ENCODE measurements around the gene ETV3.

Gene ETV3

GRCh38 chr1:157147906-157148700 is 9.9 kb upstream of the ETV3 start:
- Histone ChIP-seq H2BK15ac (ENCODE audit: low read length) (no peak overlapping the region), H3K14ac (ENCODE audit: low read length) (no peak overlapping the region), H3K4me1 (ENCODE audit: control insufficient read depth in 2 of 2, insufficient read depth in 1 of 2, low read depth in 1 of 2, low read length in 2 of 2) (peaks cover 0 to 8% of the 10 kb centered on the region in 2 donors), H3K4me3 (ENCODE audit: low read length in 2 of 2) (no peak overlapping the region), H3K18ac (ENCODE audit: low read length) (no peak overlapping the region), H3K4ac (ENCODE audit: low read length) (no peak overlapping the region), H3K9ac (ENCODE audit: low read depth, low read length, poor library complexity) (no peak overlapping the region), H4K91ac (ENCODE audit: low read depth, low read length, poor library complexity) (no peak overlapping the region), H3K4me2 (ENCODE audit: insufficient read depth, low read length, poor library complexity, severe bottlenecking) (no peak overlapping the region), H2AK5ac (ENCODE audit: low read depth, low read length) (no peak overlapping the region), H2BK12ac (ENCODE audit: low read length) (no peak overlapping the region), H3K79me1 (ENCODE audit: low read depth, low read length) (no peaks in the 10 kb centered on the region), H2BK5ac (ENCODE audit: low read length) (no peak overlapping the region), H2AFZ (ENCODE audit: low read length) (no peak overlapping the region), H3K27ac (replicated peaks; ENCODE audit: low read length) (no peak overlapping the region), H3K36me3 (replicated peaks in 1 of 2; ENCODE audit: control insufficient read depth in 2 of 2, insufficient read depth in 2 of 2, low read length in 2 of 2) (no peaks in the 10 kb centered on the region), H3K9me3 (replicated peaks in 1 of 2; ENCODE audit: control insufficient read depth in 2 of 2, insufficient read depth in 1 of 2, low read depth in 1 of 2, low read length in 2 of 2) (no peaks in the 10 kb centered on the region), H3K27me3 (ENCODE audit: control insufficient read depth in 3 of 3, insufficient read depth in 3 of 3, low read depth in 1 of 3, low read length in 3 of 3) (peaks cover 0 to 77% (median 0%) of the 10 kb centered on the region in 3 experiments), H2BK120ac (ENCODE audit: low read depth, low read length) (no peak overlapping the region), H3K23ac (ENCODE audit: low read depth, low read length, poor library complexity) (no peak overlapping the region), H4K8ac (ENCODE audit: low read depth, low read length) (no peak overlapping the region)
- WGBS, 2 donors (ENCODE audit: extremely low coverage in 2 of 2, insufficient read length in 2 of 2, insufficient replicate concordance in 1 of 2), result no CpG with 5 or more reads among the region's 10 CpGs
- DNase-seq (ENCODE audit: low spot score), result no peak

- Histone ChIP-seq H2BK120ac (ENCODE audit: low read depth, low read length) (no peak overlapping the region), H3K9ac (ENCODE audit: low read depth, low read length, poor library complexity) (no peak overlapping the region), H2AFZ (ENCODE audit: low read length) (no peak overlapping the region), H2BK5ac (ENCODE audit: low read length) (no peak overlapping the region), H2AK5ac (ENCODE audit: low read depth, low read length) (no peak overlapping the region), H3K4ac (ENCODE audit: low read length) (no peak overlapping the region), H3K27me3 (ENCODE audit: control insufficient read depth in 3 of 3, insufficient read depth in 3 of 3, low read depth in 1 of 3, low read length in 3 of 3) (peaks cover 0 to 73% (median 0%) of the 10 kb centered on the region in 3 experiments), H3K9me3 (replicated peaks in 1 of 2; ENCODE audit: control insufficient read depth in 2 of 2, insufficient read depth in 1 of 2, low read depth in 1 of 2, low read length in 2 of 2) (no peaks in the 10 kb centered on the region), H4K8ac (ENCODE audit: low read depth, low read length) (no peak overlapping the region), H3K4me1 (ENCODE audit: control insufficient read depth in 2 of 2, insufficient read depth in 1 of 2, low read depth in 1 of 2, low read length in 2 of 2) (peaks cover 0 to 5% of the 10 kb centered on the region in 2 donors), H3K23ac (ENCODE audit: low read depth, low read length, poor library complexity) (no peak overlapping the region), H3K18ac (ENCODE audit: low read length) (no peak overlapping the region), H3K4me3 (ENCODE audit: low read length in 2 of 2) (no peak overlapping the region), H3K4me2 (ENCODE audit: insufficient read depth, low read length, poor library complexity, severe bottlenecking) (no peak overlapping the region), H4K91ac (ENCODE audit: low read depth, low read length, poor library complexity) (no peak overlapping the region), H3K79me1 (ENCODE audit: low read depth, low read length) (no peaks in the 10 kb centered on the region), H3K14ac (ENCODE audit: low read length) (no peak overlapping the region), H2BK12ac (ENCODE audit: low read length) (no peak overlapping the region), H2BK15ac (ENCODE audit: low read length) (no peak overlapping the region), H3K27ac (replicated peaks; ENCODE audit: low read length) (no peak overlapping the region), H3K36me3 (replicated peaks in 1 of 2; ENCODE audit: control insufficient read depth in 2 of 2, insufficient read depth in 2 of 2, low read length in 2 of 2) (no peaks in the 10 kb centered on the region)
- WGBS, 2 donors (ENCODE audit: extremely low coverage in 2 of 2, insufficient read length in 2 of 2, insufficient replicate concordance in 1 of 2), result no CpG with 5 or more reads among the region's 1 CpG
- no peak for DNase-seq (ENCODE audit: low spot score)
These were observed 8.8 kb upstream of the ETV3 start for GRCh38 chr1:157147037-157147436.

GRCh38 chr1:157146244-157146643 is 8.0 kb upstream of the ETV3 start:
- H3K18ac ChIP-seq (ENCODE audit: low read length), result no peak overlapping the region
- H3K79me1 ChIP-seq (ENCODE audit: low read depth, low read length), result no peaks in the 10 kb centered on the region
- no peak overlapping the region for H3K14ac ChIP-seq (ENCODE audit: low read length)
- WGBS, 2 donors (ENCODE audit: extremely low coverage in 2 of 2, insufficient read length in 2 of 2, insufficient replicate concordance in 1 of 2), result no CpG with 5 or more reads among the region's 3 CpGs
- no peak overlapping the region for H3K4me3 ChIP-seq (ENCODE audit: low read length in 2 of 2)
- H2BK5ac ChIP-seq (ENCODE audit: low read length), result no peak overlapping the region
- no peak overlapping the region for H3K4me2 ChIP-seq (ENCODE audit: insufficient read depth, low read length, poor library complexity, severe bottlenecking)
- peaks cover 0 to 70% (median 0%) of the 10 kb centered on the region in 3 experiments for H3K27me3 ChIP-seq (ENCODE audit: control insufficient read depth in 3 of 3, insufficient read depth in 3 of 3, low read depth in 1 of 3, low read length in 3 of 3)
- H3K36me3 ChIP-seq (replicated peaks in 1 of 2; ENCODE audit: control insufficient read depth in 2 of 2, insufficient read depth in 2 of 2, low read length in 2 of 2), result no peaks in the 10 kb centered on the region
- no peak overlapping the region for H3K23ac ChIP-seq (ENCODE audit: low read depth, low read length, poor library complexity)
- H3K4me1 ChIP-seq (ENCODE audit: control insufficient read depth in 2 of 2, insufficient read depth in 1 of 2, low read depth in 1 of 2, low read length in 2 of 2), result peaks cover 0 to 5% of the 10 kb centered on the region in 2 donors
- H2BK120ac ChIP-seq (ENCODE audit: low read depth, low read length), result no peak overlapping the region
- no peaks in the 10 kb centered on the region for H3K9me3 ChIP-seq (replicated peaks in 1 of 2; ENCODE audit: control insufficient read depth in 2 of 2, insufficient read depth in 1 of 2, low read depth in 1 of 2, low read length in 2 of 2)
- H4K8ac ChIP-seq (ENCODE audit: low read depth, low read length), result no peak overlapping the region
- no peak overlapping the region for H3K4ac ChIP-seq (ENCODE audit: low read length)
- H4K91ac ChIP-seq (ENCODE audit: low read depth, low read length, poor library complexity), result no peak overlapping the region
- H2AFZ ChIP-seq (ENCODE audit: low read length), result no peak overlapping the region
- H3K9ac ChIP-seq (ENCODE audit: low read depth, low read length, poor library complexity), result no peak overlapping the region
- no peak overlapping the region for H2BK12ac ChIP-seq (ENCODE audit: low read length)
- no peak for DNase-seq (ENCODE audit: low spot score)
- no peak overlapping the region for H2AK5ac ChIP-seq (ENCODE audit: low read depth, low read length)
- no peak overlapping the region for H3K27ac ChIP-seq (replicated peaks; ENCODE audit: low read length)
- H2BK15ac ChIP-seq (ENCODE audit: low read length), result no peak overlapping the region

GRCh38 chr1:157145076-157145475 is 6.9 kb upstream of the ETV3 start:
- no peak overlapping the region for H3K18ac ChIP-seq (ENCODE audit: low read length)
- no peaks in the 10 kb centered on the region for H3K36me3 ChIP-seq (replicated peaks in 1 of 2; ENCODE audit: control insufficient read depth in 2 of 2, insufficient read depth in 2 of 2, low read length in 2 of 2)
- H3K79me1 ChIP-seq (ENCODE audit: low read depth, low read length), result no peaks in the 10 kb centered on the region
- H3K9ac ChIP-seq (ENCODE audit: low read depth, low read length, poor library complexity), result no peak overlapping the region
- DNase-seq (ENCODE audit: low spot score), result no peak
- no peak overlapping the region for H2BK5ac ChIP-seq (ENCODE audit: low read length)
- H3K27ac ChIP-seq (replicated peaks; ENCODE audit: low read length), result no peak overlapping the region
- no peak overlapping the region for H3K4me2 ChIP-seq (ENCODE audit: insufficient read depth, low read length, poor library complexity, severe bottlenecking)
- no peak overlapping the region for H2BK120ac ChIP-seq (ENCODE audit: low read depth, low read length)
- H2AFZ ChIP-seq (ENCODE audit: low read length), result no peak overlapping the region
- no peak overlapping the region for H3K14ac ChIP-seq (ENCODE audit: low read length)
- H3K4me1 ChIP-seq (ENCODE audit: control insufficient read depth in 2 of 2, insufficient read depth in 1 of 2, low read depth in 1 of 2, low read length in 2 of 2), result peaks cover 0 to 5% of the 10 kb centered on the region in 2 donors
- no peak overlapping the region for H4K91ac ChIP-seq (ENCODE audit: low read depth, low read length, poor library complexity)
- H2BK12ac ChIP-seq (ENCODE audit: low read length), result no peak overlapping the region
- H3K9me3 ChIP-seq (replicated peaks in 1 of 2; ENCODE audit: control insufficient read depth in 2 of 2, insufficient read depth in 1 of 2, low read depth in 1 of 2, low read length in 2 of 2), result no peaks in the 10 kb centered on the region
- no peak overlapping the region for H2AK5ac ChIP-seq (ENCODE audit: low read depth, low read length)
- H3K4ac ChIP-seq (ENCODE audit: low read length), result no peak overlapping the region
- no peak overlapping the region for H2BK15ac ChIP-seq (ENCODE audit: low read length)
- H3K23ac ChIP-seq (ENCODE audit: low read depth, low read length, poor library complexity), result no peak overlapping the region
- H4K8ac ChIP-seq (ENCODE audit: low read depth, low read length), result no peak overlapping the region
- no peak overlapping the region for H3K4me3 ChIP-seq (ENCODE audit: low read length in 2 of 2)
- WGBS, 2 donors (ENCODE audit: extremely low coverage in 2 of 2, insufficient read length in 2 of 2, insufficient replicate concordance in 1 of 2), result no CpG with 5 or more reads among the region's 1 CpG
- peaks cover 0 to 61% (median 0%) of the 10 kb centered on the region in 3 experiments for H3K27me3 ChIP-seq (ENCODE audit: control insufficient read depth in 3 of 3, insufficient read depth in 3 of 3, low read depth in 1 of 3, low read length in 3 of 3)
